WTC11 (cell line): ENCODE data around the gene CRISP2.

Experiments used
- CREB1 ChIP-seq: sonication (generic); formaldehyde crosslinking; IDR thresholded peaks from 2 replicates; pipeline ENCODE4 v1.8.0; 2023; ENCODE audit warnings: mild to moderate bottlenecking, missing genetic modification reagents
- CTCF ChIP-seq: fragments of 200-600 bp; IDR thresholded peaks from 2 replicates; pipeline ENCODE4 v1.8.0; 2022; ENCODE audit warnings: antibody characterized with exemption
- ELF4 ChIP-seq: sonication (generic); formaldehyde crosslinking; IDR thresholded peaks from 2 replicates; pipeline ENCODE4 v1.8.1; 2022; ENCODE audit warnings: low read depth, mild to moderate bottlenecking, moderate library complexity, missing genetic modification reagents
- FOXJ3 ChIP-seq: sonication (generic); formaldehyde crosslinking; IDR thresholded peaks from 2 replicates; pipeline ENCODE4 v1.9.0; 2021; ENCODE audit warnings: missing genetic modification reagents, mild to moderate bottlenecking, borderline replicate concordance
- FOXP4 ChIP-seq: sonication (generic); formaldehyde crosslinking; IDR thresholded peaks from 2 replicates; pipeline ENCODE4 v1.8.0; 2022; ENCODE audit warnings: mild to moderate bottlenecking, missing genetic modification reagents
- HMGA2 ChIP-seq: fragments of 250-450 bp; sonication (Bioruptor Pico); IDR thresholded peaks from 2 replicates; pipeline ENCODE4 v1.4.0; 2021; ENCODE audit warnings: mild to moderate bottlenecking, moderate library complexity
- JUN ChIP-seq: sonication (generic); formaldehyde crosslinking; IDR thresholded peaks from 2 replicates; pipeline ENCODE4 v1.8.0; 2023; ENCODE audit warnings: mild to moderate bottlenecking, missing genetic modification reagents
- NFYB ChIP-seq: sonication (generic); formaldehyde crosslinking; conservative IDR thresholded peaks from 2 replicates; pipeline ENCODE4 v1.8.0; 2022; ENCODE audit warnings: low read depth, missing genetic modification reagents
- NR1H2 ChIP-seq: sonication (generic); formaldehyde crosslinking; IDR thresholded peaks from 2 replicates; pipeline ENCODE4 v1.9.0; 2021; ENCODE audit warnings: mild to moderate bottlenecking, moderate library complexity, missing genetic modification reagents
- NR2C2 ChIP-seq: sonication (generic); formaldehyde crosslinking; IDR thresholded peaks from 2 replicates; pipeline ENCODE4 v1.8.0; 2022; ENCODE audit warnings: mild to moderate bottlenecking, missing genetic modification reagents
- NR3C1 ChIP-seq: sonication (generic); formaldehyde crosslinking; conservative IDR thresholded peaks from 2 replicates; pipeline ENCODE4 v1.8.1; 2023; ENCODE audit warnings: low read depth, mild to moderate bottlenecking, missing genetic modification reagents
- RELA ChIP-seq: sonication (generic); formaldehyde crosslinking; IDR thresholded peaks from 2 replicates; pipeline ENCODE4 v1.8.1; 2022; ENCODE audit warnings: missing genetic modification reagents, mild to moderate bottlenecking, borderline replicate concordance
- TF ChIP-seq, protein P1 (sequence below): sonication (generic); formaldehyde crosslinking; IDR thresholded peaks from 2 replicates; pipeline ENCODE4 v1.8.1; 2023; ENCODE audit warnings: mild to moderate bottlenecking, missing genetic modification reagents, moderate library complexity
- TF ChIP-seq, protein P2 (sequence below): sonication (generic); formaldehyde crosslinking; IDR thresholded peaks from 2 replicates; pipeline ENCODE4 v1.8.1; 2023; ENCODE audit warnings: mild to moderate bottlenecking, missing genetic modification reagents

GRCh38 chr6:49744259-49744658, 30.9 kb upstream of the CRISP2 start, which contains the start of gene CRISP3:
- TF ChIP-seq, protein P1, sequence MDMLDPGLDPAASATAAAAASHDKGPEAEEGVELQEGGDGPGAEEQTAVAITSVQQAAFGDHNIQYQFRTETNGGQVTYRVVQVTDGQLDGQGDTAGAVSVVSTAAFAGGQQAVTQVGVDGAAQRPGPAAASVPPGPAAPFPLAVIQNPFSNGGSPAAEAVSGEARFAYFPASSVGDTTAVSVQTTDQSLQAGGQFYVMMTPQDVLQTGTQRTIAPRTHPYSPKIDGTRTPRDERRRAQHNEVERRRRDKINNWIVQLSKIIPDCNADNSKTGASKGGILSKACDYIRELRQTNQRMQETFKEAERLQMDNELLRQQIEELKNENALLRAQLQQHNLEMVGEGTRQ, result no peak
- TF ChIP-seq NR2C2, result no peak
- no peak for TF ChIP-seq CREB1 (CRISPR knock-in tag)
- TF ChIP-seq FOXP4 (CRISPR knock-in tag), result no peak
- TF ChIP-seq RELA, result no peak
- no peak for TF ChIP-seq CTCF
- TF ChIP-seq ELF4 (CRISPR knock-in tag), result no peak
- TF ChIP-seq, protein P2, sequence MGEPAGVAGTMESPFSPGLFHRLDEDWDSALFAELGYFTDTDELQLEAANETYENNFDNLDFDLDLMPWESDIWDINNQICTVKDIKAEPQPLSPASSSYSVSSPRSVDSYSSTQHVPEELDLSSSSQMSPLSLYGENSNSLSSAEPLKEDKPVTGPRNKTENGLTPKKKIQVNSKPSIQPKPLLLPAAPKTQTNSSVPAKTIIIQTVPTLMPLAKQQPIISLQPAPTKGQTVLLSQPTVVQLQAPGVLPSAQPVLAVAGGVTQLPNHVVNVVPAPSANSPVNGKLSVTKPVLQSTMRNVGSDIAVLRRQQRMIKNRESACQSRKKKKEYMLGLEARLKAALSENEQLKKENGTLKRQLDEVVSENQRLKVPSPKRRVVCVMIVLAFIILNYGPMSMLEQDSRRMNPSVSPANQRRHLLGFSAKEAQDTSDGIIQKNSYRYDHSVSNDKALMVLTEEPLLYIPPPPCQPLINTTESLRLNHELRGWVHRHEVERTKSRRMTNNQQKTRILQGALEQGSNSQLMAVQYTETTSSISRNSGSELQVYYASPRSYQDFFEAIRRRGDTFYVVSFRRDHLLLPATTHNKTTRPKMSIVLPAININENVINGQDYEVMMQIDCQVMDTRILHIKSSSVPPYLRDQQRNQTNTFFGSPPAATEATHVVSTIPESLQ (CRISPR knock-in tag), result no peak
- TF ChIP-seq FOXJ3, result no peak
- TF ChIP-seq NR1H2, result no peak
- TF ChIP-seq NR3C1 (CRISPR knock-in tag), result no peak
- TF ChIP-seq JUN, result no peak
- TF ChIP-seq HMGA2 (CRISPR knock-in tag), result no peak
- TF ChIP-seq NFYB (CRISPR knock-in tag), result no peak
